Smooth muscle cell (in vitro differentiated cells): ENCODE results near the gene SDK2. TPM values are rescaled to one million over a fixed set of nuclear protein-coding genes. Genes with fewer than 3 reads are reported as not detected.

Experiments
- DNase-seq: peaks from one replicate; lab custom pipeline; 2025; ENCODE audit not compliant: unreplicated experiment; lab: John Stamatoyannopoulos, UW
- H2AFZ ChIP-seq: fragments of 200-600 bp; sonication (generic); 2 replicates; pipeline ENCODE4 v1.6.0; 2016; ENCODE audit warnings: antibody characterized with exemption, low read depth, mild to moderate bottlenecking
- H3F3A ChIP-seq: fragments of 200-600 bp; sonication (generic); 2 replicates; pipeline ENCODE4 v1.6.0; 2017; ENCODE audit warnings: antibody characterized with exemption, low read depth
- H3K27ac ChIP-seq: fragments of 200-600 bp; sonication (generic); 2 replicates; pipeline ENCODE4 v1.5.1; 2016; ENCODE audit warnings: low read depth, mild to moderate bottlenecking
- H3K27me3 ChIP-seq: fragments of 200-600 bp; sonication (generic); 2 replicates; pipeline ENCODE4 v1.6.1; 2016; ENCODE audit warnings: low read depth, mild to moderate bottlenecking
- H3K36me3 ChIP-seq: fragments of 200-600 bp; sonication (generic); 2 replicates; pipeline ENCODE4 v1.5.1; 2016; ENCODE audit warnings: low read depth
- H3K4me1 ChIP-seq: fragments of 200-600 bp; sonication (generic); 2 replicates; pipeline ENCODE4 v1.5.1; 2016; ENCODE audit warnings: low read depth
- H3K4me2 ChIP-seq: fragments of 200-600 bp; sonication (generic); 2 replicates; pipeline ENCODE4 v1.6.0; 2016; ENCODE audit warnings: mild to moderate bottlenecking
- H3K4me3 ChIP-seq: fragments of 200-600 bp; sonication (generic); 2 replicates; pipeline ENCODE4 v1.5.1; 2016; ENCODE audit warnings: mild to moderate bottlenecking
- H3K79me2 ChIP-seq: fragments of 200-600 bp; sonication (generic); 2 replicates; pipeline ENCODE4 v1.6.0; 2016; ENCODE audit warnings: low read depth, mild to moderate bottlenecking
- H3K9ac ChIP-seq: fragments of 200-600 bp; sonication (generic); 2 replicates; pipeline ENCODE4 v1.6.0; 2016; ENCODE audit warnings: low read depth
- H3K9me3 ChIP-seq: fragments of 200-600 bp; sonication (generic); replicated peaks from 2 replicates; pipeline ENCODE4 v1.5.1; 2016; ENCODE audit warnings: low read depth
- H4K20me1 ChIP-seq: fragments of 200-600 bp; sonication (generic); 2 replicates; pipeline ENCODE4 v1.6.0; 2016; ENCODE audit warnings: low read depth
- CTCF ChIP-seq: fragments of 200-600 bp; sonication (generic); IDR thresholded peaks from 2 replicates; pipeline ENCODE4 v1.5.1; 2017; ENCODE audit warnings: borderline replicate concordance, mild to moderate bottlenecking, antibody characterized with exemption; ENCODE audit not compliant: insufficient read depth, poor library complexity, severe bottlenecking
- WGBS: methylation state at CpG from one replicate; pipeline ENCODE4 v1.1.7; 2016; ENCODE audit warnings: low lambda C conversion rate; 5-methylcytosine and 5-hydroxymethylcytosine counted together
- polyA plus RNA-seq: library from polyadenylated mRNA; unstranded; fragments of >200 nt; fragmentation: Nextera tagmentation; extraction: Ambion mirVana; gene quantifications from 2 replicates; pipeline ENCODE4 v1.2.1, GENCODE V29; 2016
- total RNA-seq: library from RNA; depleted of rRNA; stranded (reverse); fragments of >200 nt; gene quantifications from 2 replicates; pipeline ENCODE4 v1.2.3, GENCODE V29; 2014

SDK2 gene
- total and polyA plus RNA-seq, 2 experiments from 2014 or later = 4.6 to 6.5 TPM

GRCh38 chr17:73305845-73306836 is 338.1 kb downstream of the SDK2 start:
- H3K79me2 ChIP-seq = peaks cover 76% of the 10 kb centered on the region

GRCh38 chr17:73304971-73305812 is 339.1 kb downstream of the SDK2 start:
- Histone ChIP-seq H3K9ac (peak overlapping the region; percentile 24), H3K36me3 (no peaks in the 10 kb centered on the region), H2AFZ (no peak overlapping the region), H4K20me1 (peaks cover 87% of the 10 kb centered on the region), H3K9me3 (no peaks in the 10 kb centered on the region), H3K27ac (peak overlapping the region; percentile 81), H3K4me2 (peak overlapping the region; percentile 82), H3K4me1 (peaks cover 27% of the 10 kb centered on the region), H3F3A (peaks cover 12% of the 10 kb centered on the region), H3K4me3 (peak overlapping the region; percentile 34), H3K79me2 (peaks cover 83% of the 10 kb centered on the region), H3K27me3 (no peaks in the 10 kb centered on the region)
- peak; percentile 35 for TF ChIP-seq CTCF
- 32% methylated on average over 16 of the region's 16 CpGs for WGBS
- peak; percentile 55 for DNase-seq

More at GRCh38 chr17:73305845-73306836, 338.1 kb downstream of the SDK2 start:
- no peak for DNase-seq
- Histone ChIP-seq H2AFZ (no peak overlapping the region), H3K27ac (peak overlapping the region; percentile 81), H3K27me3 (no peaks in the 10 kb centered on the region), H3K4me2 (peak overlapping the region; percentile 82), H3K4me1 (peaks cover 29% of the 10 kb centered on the region), H3K4me3 (peak overlapping the region; percentile 34), H3F3A (peaks cover 12% of the 10 kb centered on the region), H3K9ac (no peak overlapping the region), H3K36me3 (no peaks in the 10 kb centered on the region), H4K20me1 (peaks cover 78% of the 10 kb centered on the region), H3K9me3 (no peaks in the 10 kb centered on the region)
- WGBS = 60% methylated on average over 11 of the region's 11 CpGs
- no peak for TF ChIP-seq CTCF

- H4K20me1 ChIP-seq = peaks cover 92% of the 10 kb centered on the region
- H3K36me3 ChIP-seq = no peaks in the 10 kb centered on the region
- peaks cover 9% of the 10 kb centered on the region for H3F3A ChIP-seq
- WGBS = 29% methylated on average over 8 of the region's 8 CpGs
- H3K27ac ChIP-seq = peak overlapping the region; percentile 81
- H2AFZ ChIP-seq = no peak overlapping the region
- H3K4me3 ChIP-seq = peak overlapping the region; percentile 34
- no peak for DNase-seq
- peak overlapping the region; percentile 24 for H3K9ac ChIP-seq
- peaks cover 20% of the 10 kb centered on the region for H3K4me1 ChIP-seq
- peak overlapping the region; percentile 82 for H3K4me2 ChIP-seq
- TF ChIP-seq CTCF = no peak
- peaks cover 83% of the 10 kb centered on the region for H3K79me2 ChIP-seq
- no peaks in the 10 kb centered on the region for H3K27me3 ChIP-seq
- no peaks in the 10 kb centered on the region for H3K9me3 ChIP-seq
These were observed 339.8 kb downstream of the SDK2 start for GRCh38 chr17:73304438-73304837.
